ACHN (cell line): ENCODE data around the gene AXIN1.
"Not testable (repeated sequence)": the region's sequence is repeated elsewhere in the genome, so short reads cannot be mapped to it uniquely, and the experiment has no call there.

ENCODE experiments used
- DNase-seq: peaks from one replicate; pipeline ENCODE4 v3.0.0-alpha.2; 2015
- in situ Hi-C: cut with HindIII; loops from 2 replicates; pipeline ENCODE4 v1.10.0; 2017; ENCODE audit warnings: low sequenced_read_pairs, low pct_ligation_motif_present, low pct_unique_long_range_greater_than_20kb

Gene AXIN1

DNA sequence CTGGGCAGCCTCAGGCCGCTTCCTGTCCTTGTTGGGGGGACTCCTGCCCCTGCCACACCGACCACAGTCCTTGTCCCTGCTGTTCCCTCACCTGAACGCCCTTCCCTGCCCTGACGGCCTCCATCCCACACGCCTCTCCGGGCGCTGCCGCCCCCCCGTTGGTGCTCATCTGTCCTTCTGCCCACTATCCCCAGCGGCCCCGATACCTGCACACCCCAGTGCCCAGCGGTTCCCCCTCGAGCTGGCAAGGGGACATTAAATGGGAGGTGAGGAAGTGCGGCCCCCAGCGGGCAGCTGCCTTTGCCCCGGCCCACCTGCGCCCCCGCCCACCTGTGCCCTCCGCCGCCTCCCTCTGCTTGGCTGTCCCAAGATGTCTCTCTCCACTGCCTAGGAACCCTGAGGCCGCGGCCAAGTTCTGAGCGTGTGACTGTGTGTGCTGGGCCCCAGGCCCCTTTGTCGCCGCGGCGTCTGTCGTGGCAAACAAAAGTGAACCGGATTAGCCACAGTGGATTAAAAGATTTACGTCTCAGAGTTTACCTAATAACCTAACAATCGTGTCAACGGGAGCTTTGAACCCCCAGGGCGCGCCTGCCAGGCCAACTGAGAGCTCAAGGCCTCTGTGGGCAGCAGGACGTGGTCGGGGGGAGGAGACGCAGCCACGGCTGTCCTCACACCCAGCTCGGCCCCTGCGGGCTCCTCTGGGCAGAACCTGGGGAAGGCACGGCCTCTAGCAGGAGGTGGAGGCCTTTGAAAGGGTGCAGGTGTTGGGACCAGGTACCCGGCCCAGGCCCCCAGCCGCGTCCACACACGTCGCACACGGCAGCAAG, 7.6 kb upstream of the AXIN1 start:
- DNase-seq, result no peak
- in situ Hi-C loops, result no loop called here

DNA sequence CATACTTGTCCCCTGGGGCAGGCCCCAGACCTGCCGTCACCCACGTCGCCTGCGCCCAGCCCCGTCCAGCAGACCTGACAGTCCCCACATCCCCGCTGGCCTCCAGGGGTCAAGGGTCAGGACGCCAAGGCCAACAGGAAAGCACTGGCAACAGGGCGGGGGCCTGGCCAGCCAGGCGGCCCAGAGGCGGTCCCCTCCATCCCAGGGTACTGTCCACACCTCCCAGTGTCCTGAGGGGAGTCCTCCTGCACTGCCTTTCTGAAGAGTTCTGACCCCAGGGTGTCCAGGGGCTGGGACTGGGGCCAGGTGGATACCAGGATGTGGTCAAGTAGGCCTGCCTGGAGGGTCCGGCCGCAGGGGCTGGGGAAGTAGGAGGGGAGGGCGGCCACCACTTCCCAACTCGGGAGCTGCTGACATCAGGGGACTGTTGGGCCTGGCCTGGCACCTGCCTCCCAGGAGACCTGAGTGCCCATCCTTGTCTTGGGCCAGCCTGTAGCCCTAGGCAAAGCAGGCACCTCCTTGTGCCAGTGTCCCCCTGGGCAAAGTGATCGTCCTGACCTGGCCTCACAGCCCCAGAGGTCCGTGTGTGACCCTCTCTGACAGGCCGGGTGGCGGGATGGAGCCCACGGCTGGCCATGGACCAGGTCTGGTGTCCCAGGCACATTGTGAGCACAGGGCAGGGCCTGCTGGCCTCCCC, 6.7 kb upstream of the AXIN1 start:
- DNase-seq, result no peak
- in situ Hi-C loops, result no loop called here

DNA sequence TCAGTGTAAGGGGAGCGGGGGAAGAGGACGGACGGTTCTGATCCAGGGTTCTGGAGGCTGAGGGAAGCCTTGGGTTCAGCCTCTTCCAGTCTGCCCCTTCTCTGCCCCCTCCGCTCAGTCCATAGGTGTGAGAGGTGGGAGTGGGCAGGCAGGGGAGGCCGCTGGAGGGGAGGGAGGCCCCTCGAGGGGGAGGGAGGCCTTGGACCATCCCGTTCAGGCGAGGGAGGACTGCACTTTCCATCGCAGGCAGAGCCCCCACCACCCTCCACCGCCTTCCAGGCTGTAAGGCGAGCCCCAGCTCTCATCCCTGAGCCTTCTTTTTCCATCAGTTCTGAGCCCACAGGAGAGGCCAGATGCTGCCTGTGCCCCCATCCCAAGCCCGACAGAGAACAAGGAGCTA, 4.2 kb upstream of the AXIN1 start:
- DNase-seq, result no peak
- in situ Hi-C loops, result no loop called here

DNA sequence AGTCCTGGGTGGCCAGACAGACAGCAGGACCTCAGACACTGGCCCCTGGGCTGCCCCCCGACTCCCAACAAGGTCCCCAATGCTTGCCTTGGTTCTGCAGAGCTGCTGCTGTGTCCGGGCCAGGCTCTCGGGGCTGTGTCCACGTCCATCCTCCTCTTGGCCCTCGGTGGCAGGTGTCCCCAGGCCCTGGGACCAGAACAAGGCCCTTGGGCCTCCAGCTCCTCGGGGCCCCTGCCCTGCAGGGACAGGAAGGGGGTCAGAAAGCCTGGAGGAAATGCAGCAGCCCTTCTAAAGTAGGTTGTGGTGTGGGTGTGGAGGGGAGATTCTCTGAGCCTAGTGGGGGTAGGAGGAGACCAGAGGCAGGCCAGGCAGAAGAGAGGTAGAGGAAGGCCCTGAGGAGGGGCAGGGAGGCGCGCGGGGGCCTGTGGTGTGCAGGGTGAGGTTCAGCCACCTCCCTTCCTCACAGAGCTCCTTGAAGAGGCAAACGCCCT, 2.5 kb upstream of the AXIN1 start:
- no peak for DNase-seq
- in situ Hi-C loops, result no loop called here

DNA sequence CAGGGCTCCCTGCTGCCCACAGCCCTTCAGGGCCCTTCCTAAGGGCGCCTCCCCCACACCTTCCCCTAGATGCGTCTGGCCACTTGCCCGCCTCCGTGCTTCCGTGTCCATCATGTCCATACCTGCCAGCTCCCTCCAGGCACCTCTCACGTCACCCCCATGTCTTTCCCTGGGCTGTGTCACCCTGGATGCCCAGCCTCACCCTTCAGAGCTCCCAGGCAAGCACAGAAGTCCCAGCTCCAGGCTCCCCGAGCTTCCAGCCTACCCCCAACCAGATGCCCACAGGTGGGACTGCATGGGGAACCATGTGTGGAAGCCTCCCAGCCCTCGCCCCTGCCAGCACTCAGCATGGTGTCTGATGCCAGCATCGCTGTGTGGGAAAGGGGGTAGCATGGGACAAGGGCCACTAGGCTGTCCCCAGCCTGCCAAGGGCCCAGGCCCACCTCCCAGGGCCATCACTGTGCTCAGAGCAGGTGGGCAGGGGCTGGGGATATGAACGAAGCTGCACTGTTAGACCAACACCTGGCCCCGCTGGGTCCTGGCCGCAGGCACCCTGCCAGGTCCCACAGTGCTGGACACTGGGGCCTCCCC, 1.9 kb upstream of the AXIN1 start:
- in situ Hi-C loops, result no loop called here
- no peak for DNase-seq

DNA sequence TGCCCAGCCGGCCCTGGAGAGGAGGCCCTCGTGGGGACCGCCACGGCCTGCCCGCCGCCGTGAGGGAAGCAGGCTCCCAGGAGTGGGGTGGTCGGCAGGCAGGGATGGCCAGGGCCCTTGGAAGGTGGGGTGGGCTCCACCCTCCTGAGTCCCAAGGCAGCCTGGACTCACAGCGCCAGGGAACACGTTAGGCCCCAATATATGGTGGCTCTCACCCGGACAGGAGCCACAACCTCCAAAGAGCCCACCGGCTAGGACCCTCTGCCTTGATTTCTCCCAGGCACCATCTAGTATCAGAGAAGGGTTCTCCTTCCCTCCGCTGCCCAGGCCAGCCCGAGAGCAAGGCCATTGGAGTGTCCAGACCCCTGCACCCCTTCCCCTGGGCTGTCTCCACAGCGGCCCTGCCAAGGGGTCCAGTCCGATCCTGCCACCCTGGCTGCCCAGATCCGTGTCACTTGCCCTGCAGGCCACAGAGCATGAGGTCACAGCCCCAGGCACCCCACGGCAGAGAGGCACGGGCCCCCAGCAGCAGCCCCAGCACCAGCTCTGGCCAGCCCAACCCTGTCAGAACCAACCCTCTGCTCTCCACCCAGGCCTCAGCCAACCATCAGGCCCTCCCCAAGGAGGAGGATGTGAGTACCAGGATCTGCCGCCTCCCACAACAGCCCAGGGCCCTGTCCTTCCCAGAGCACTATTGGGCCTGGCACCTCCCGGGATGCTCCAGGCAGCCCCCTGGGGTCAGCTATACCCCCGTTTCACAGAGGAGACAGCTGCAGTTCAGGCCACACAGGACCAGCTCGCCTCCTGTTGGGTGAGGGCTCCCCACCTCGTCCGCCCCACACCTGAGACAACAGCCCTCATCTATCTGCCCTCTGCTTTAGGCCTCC, 1.1 kb upstream of the AXIN1 start:
- in situ Hi-C loops, result no loop called here
- no peak for DNase-seq

DNA sequence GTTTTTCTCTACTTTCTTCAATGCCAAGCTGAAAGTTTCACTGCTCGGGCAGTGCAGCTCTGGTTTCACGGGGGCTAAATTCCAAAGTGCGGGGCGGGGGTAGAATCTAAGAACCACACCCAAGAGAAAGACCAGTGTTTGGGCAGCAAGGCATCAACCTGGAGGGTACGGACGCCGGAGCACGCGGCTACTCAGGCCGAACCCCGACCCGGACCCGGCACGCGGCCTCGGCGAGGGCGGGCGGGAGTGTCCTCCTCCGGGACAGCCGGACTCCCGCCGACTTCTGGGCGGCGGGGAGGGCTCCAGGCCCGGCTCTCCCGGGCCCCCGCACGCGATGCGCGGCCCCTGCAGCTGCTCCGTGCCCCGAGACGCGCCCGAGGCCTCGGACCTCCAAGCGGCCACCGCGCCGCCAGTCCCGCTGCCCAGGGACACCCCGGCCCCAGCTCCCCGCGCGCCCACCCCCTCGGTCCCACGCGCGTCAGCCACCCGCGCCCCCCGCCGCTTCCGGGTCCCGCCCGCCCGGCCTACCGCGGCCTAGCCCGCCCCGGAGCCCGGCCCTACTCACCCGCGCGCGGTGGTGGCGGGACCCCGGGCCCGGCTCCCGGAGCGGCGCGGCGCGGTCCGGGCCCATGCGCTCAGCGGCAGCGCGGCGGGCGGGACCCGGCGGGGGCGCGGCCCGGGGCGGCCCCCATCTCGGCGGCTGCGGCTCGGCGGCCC, 561 bp downstream of the AXIN1 start:
- in situ Hi-C loops, result no loop called here
- DNase-seq, result peak; percentile 33

DNA sequence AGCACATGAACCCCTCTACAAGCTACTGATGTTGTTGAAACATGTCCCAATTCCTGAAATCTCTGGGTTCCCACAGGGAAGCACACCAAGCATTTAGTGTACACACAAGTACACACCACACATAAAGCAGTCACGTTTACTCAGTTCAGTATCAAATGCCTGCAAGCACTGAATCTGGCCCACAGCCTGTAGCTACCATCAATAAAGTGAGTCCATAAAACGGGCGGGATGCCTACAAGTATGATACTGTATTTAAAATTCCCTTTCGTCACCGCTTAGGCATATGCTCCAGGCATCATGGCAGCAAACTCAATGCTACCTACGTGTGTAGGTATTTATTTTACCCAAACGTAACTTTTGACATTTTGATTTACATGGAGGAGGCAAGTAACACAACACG, 2.3 kb downstream of the AXIN1 start:
- DNase-seq, result no peak
- in situ Hi-C loops, result no loop called here

DNA sequence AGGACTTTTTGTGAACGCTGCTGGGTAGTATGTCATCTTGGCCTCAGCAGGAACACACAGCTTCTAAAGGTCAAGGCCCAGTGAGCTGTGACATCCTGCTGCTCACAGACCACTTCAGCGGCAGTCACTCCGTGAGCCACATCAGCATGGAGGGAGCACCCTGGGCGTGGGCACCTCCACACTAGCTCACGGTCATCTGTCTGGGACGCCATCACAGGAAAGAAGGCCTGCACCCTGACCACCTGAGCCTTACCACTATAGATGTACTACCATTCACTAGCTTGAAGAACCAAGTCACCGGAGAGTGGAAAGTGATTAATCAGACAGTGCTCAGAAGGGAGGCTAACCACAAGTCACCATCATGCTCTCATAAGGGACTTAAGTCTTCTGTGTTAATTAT, 3.3 kb downstream of the AXIN1 start:
- in situ Hi-C loops, result no loop called here

DNA sequence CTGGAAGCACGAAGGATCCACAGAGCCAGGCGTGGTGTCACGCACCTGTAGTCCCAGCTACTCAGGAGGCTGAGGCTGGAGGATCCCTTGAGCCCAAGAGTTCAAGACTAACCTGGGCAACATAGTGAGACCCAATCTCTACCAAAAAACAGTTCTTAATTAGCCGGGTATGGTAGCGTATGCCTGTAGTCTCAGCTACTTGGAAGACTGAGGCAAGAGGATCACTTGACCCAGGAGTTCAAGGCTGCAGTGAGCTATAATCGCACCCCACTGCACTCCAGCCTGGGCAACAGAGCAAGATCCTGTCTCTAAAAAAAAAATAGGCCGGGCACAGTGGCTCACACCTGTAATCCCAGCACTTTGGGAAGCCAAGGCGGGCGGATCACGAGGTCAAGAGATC, 4.0 kb downstream of the AXIN1 start:
- DNase-seq, in situ Hi-C loops: not testable (repeated sequence)

More for the DNA sequence above, 3.3 kb downstream of the AXIN1 start:
- DNase-seq, result peak; percentile 71

DNA sequence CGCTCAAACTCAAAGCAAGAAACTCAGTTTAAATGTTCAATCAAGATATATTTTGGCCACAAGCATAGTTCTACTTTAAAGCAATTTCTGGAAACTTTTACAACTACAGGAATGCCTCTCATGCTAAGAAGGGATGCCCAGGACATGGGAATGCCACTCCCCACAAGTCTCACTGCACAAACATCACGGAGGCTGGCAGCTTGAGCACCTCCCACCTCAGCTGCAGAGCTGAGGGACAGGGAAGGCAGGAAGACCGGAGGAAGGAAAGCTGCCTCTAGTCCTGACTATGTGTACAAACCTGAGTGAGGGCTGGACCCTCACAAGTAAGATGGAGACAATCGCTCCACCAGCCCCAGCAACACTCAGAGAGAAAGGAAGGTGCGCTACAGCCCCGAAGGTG, 5.3 kb downstream of the AXIN1 start:
- in situ Hi-C loops, result no loop called here
- DNase-seq, result no peak

DNA sequence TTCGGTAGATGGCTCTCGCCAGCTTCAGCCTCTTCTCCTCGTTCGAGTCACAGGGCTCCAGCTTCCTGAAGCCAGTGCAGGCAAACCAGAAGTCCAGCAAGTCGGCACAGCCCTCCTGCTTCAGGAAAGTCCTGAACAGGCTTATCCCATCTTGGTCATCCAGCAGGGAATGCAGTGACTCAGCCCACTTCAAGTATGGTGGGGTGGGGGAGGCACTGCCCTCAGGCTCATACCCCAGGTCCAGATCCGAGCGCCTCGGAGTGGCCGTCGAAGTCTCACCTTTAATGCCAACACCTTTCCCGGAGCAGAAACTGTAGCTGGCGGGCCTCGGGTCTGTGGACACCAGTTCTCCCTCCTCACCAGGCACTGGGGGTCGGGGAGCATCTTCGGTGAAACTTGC, 5.9 kb downstream of the AXIN1 start:
- in situ Hi-C loops, result no loop called here
- peak; percentile 47 for DNase-seq

DNA sequence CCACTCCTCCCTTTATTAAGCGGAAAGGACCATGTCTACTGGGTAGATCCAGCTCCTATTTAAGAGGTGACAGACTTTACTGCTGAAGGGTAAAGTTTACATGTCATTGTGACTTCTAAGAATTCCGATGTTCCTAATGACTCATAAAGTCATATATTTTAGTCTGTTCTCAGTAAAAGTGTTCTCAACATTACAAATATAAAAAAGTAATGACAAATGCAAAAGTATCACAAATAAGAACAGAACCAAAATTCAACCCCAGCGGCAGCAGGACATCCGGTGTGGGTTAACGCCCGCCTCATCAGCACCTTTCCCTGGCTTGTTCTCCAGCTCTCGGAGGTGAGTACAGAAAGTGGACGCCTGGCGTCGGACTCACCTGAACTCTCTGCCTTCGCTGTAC, 6.8 kb downstream of the AXIN1 start:
- no peak for DNase-seq
- in situ Hi-C loops, result no loop called here

DNA sequence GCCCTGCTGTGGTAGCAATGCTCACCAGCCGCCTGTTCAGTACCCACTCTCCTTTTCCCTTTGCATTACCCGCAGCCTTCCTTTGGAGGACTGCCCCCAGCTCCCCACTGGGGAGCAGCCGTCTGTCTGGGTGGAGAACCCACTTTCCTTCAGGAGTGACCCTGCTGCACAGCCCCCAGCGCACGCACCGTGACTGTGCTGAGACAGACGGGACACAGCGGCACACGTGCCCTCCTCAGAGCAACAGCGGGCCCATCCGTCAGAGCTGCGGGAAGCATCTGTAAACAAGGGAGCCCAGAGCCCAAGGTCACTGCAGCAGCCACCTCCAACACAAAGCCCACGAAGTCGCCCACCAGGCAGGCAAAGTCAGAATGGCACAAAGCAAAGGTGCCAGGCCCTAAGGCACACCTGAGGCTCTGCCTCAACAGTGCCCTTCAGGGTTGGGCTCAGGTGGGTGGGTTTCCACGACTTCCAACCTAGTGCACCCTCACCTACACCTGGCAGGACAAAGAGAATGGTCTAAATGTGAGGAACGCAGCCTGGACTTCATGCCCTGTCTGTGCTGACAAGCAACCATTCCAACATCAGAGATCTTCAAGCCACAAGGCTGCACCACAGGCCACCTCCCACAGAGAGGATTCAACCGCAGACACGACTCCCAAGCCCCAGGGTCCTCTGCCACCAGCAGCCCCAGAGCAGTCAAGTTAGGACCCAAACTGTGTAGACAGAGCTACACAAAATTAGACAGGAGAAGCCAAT, 9.9 kb downstream of the AXIN1 start:
- DNase-seq, result no peak
- in situ Hi-C loops, result no loop called here

DNA sequence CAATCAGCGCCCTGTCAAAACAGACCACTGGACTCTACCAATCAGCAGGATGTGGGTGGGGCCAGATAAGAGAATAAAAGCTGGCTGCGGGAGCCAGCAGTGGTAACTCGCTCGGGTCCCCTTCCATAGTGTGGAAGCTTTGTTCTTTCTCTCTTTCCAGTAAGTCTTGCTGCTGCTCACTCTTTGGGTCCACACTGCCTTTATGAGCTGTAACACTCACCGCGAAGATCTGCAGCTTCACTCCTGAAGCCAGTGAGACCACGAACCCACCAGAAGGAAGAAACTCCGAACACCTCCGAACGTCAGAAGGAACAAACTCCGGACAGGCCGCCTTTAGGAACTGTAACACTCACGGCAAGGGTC, 10.6 kb downstream of the AXIN1 start:
- DNase-seq, in situ Hi-C loops: not testable (repeated sequence)

DNA sequence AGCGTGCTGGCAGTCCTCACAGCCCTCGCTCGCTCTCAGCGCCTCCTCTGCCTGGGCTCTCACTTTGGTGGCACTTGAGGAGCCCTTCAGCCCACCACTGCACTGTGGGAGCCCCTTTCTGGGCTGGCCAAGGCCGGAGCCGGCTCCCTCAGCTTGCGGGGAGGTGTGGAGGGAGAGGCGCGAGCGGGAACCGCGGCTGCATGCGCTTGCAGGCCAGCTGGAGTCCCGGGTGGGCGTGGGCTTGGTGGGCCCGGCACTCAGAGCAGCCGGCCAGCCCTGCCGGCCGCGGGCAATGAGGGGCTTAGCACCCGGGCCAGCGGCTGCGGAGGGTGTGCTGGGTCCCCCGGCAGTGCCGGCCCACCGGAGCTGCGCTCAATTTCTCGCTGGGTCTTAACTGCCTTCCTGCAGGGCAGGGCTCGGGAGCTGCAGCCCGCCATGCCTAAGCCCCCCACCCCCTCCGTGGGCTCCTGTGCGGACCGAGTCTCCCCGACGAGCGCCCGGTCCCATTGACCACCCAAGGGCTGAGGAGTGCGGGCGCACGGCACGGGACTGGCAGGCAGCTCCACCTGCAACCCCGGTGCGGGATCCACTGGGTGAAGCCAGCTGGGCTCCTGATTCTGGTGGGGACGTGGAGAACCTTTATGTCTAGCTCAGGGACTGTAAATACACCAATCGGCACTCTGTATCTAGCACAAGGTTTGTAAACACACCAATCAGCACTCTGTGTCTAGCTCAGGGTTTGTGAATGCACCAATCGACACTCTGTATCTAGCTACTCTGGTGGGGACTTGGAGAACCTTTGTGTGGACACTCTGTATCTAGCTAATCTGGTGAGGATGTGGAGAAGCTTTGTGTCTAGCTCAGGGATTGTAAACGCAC, 11.2 kb downstream of the AXIN1 start:
- DNase-seq, in situ Hi-C loops: not testable (repeated sequence)
